ENCODE data around the gene PNP. TPM values are rescaled to one million over a fixed set of nuclear protein-coding genes. Genes with fewer than 3 reads are reported as not detected.

The PNP gene
- 23.6 and 39.6 TPM in 2 replicates for total RNA-seq (2014; rRNA removed; shearing (Covaris generic))
- 20.8 and 24.6 TPM in 2 replicates for polyA plus RNA-seq (2016; fragmentation: Nextera tagmentation; extraction: Ambion mirVana)

GRCh38 chr14:20469242-20469889 is at the start of gene PNP:
Gene PNP (plus strand): TSS chr14:20469406. CDS start chr14:20469525, 119 bp downstream.
- in situ Hi-C loops (cut with MboI), result no loop called here
- WGBS, 2 experiments (ENCODE audit: low coverage in 1 of 2, low lambda C conversion rate in 2 of 2, missing lambda C conversion rate in 2 of 2), result 1% methylated on average over 34 to 36 of the region's 40 CpGs

GRCh38 chr14:20419419-20419818 is 49.8 kb upstream of the PNP start:
- Histone ChIP-seq H3K9me2 (ENCODE audit: insufficient read depth) (no peaks in the 10 kb centered on the region), H3F3A (ENCODE audit: insufficient read depth) (no peaks in the 10 kb centered on the region), H3K4me1 (ENCODE audit: insufficient read depth) (no peaks in the 10 kb centered on the region), H3K27ac (no peak overlapping the region), H3K36me3 (ENCODE audit: low read depth) (no peaks in the 10 kb centered on the region), H3K4me2 (ENCODE audit: unreplicated experiment) (no peak overlapping the region), H4K20me1 (ENCODE audit: insufficient read depth) (no peaks in the 10 kb centered on the region), H3K27me3 (replicated peaks; ENCODE audit: insufficient read depth) (no peaks in the 10 kb centered on the region), H3K79me2 (ENCODE audit: insufficient read depth) (no peaks in the 10 kb centered on the region), H2AFZ (no peak overlapping the region), H3K9ac (no peak overlapping the region), H3K4me3 (no peak overlapping the region), H3K9me3 (ENCODE audit: low read depth) (no peaks in the 10 kb centered on the region)
- WGBS, 2 experiments (ENCODE audit: low coverage in 1 of 2, low lambda C conversion rate in 2 of 2, missing lambda C conversion rate in 2 of 2), result 21 to 23% methylated on average over 1 of the region's 1 CpG
- TF ChIP-seq EZH2phosphoT487 (IDR thresholded peaks at IDR 0.05; ENCODE audit: insufficient read depth, low read depth), result no peak
- TF ChIP-seq EZH2 (IDR thresholded peaks at IDR 0.05; ENCODE audit: insufficient read depth, poor library complexity, severe bottlenecking), result no peak
- DNase-seq, result no peak
- in situ Hi-C loops (cut with MboI), result loop anchor here (5.0 kb wide), 1 partner anchor 193 kb away; no protein-coding TSS in a partner anchor

More at GRCh38 chr14:20469242-20469889, at the start of gene PNP:
- Histone ChIP-seq H3K36me3 (ENCODE audit: low read depth) (peaks cover 14% of the 10 kb centered on the region), H3K27me3 (replicated peaks; ENCODE audit: insufficient read depth) (no peaks in the 10 kb centered on the region), H3K9me2 (ENCODE audit: insufficient read depth) (no peaks in the 10 kb centered on the region), H3K4me1 (ENCODE audit: insufficient read depth) (no peaks in the 10 kb centered on the region), H3K79me2 (ENCODE audit: insufficient read depth) (peaks cover 47% of the 10 kb centered on the region), H3K27ac (peak within 1 kb of the TSS; percentile 85), H3K4me2 (ENCODE audit: unreplicated experiment) (peak within 1 kb of the TSS; percentile 95), H4K20me1 (ENCODE audit: insufficient read depth) (no peaks in the 10 kb centered on the region), H3K4me3 (peak within 1 kb of the TSS; percentile 93), H3K9ac (peak within 1 kb of the TSS; percentile 94), H3K9me3 (ENCODE audit: low read depth) (no peaks in the 10 kb centered on the region), H3F3A (ENCODE audit: insufficient read depth) (peaks cover 10% of the 10 kb centered on the region; the same call in 1 of the 2 replicates), H2AFZ (peak within 1 kb of the TSS; percentile 98)
- peak; percentile 95 for DNase-seq
- TF ChIP-seq EZH2phosphoT487 (IDR thresholded peaks at IDR 0.05; ENCODE audit: insufficient read depth, low read depth) (no peak), EZH2 (IDR thresholded peaks at IDR 0.05; ENCODE audit: insufficient read depth, poor library complexity, severe bottlenecking) (no peak)

GRCh38 chr14:20421267-20421666 is 47.9 kb upstream of the PNP start:
- H3K9ac ChIP-seq, result no peak overlapping the region
- TF ChIP-seq EZH2 (IDR thresholded peaks at IDR 0.05; ENCODE audit: insufficient read depth, poor library complexity, severe bottlenecking) (no peak), EZH2phosphoT487 (IDR thresholded peaks at IDR 0.05; ENCODE audit: insufficient read depth, low read depth) (no peak)
- H3K36me3 ChIP-seq (ENCODE audit: low read depth), result no peaks in the 10 kb centered on the region
- no peaks in the 10 kb centered on the region for H3K9me2 ChIP-seq (ENCODE audit: insufficient read depth)
- DNase-seq, result no peak
- no peaks in the 10 kb centered on the region for H3K4me1 ChIP-seq (ENCODE audit: insufficient read depth)
- no peak overlapping the region for H3K4me2 ChIP-seq (ENCODE audit: unreplicated experiment)
- H3F3A ChIP-seq (ENCODE audit: insufficient read depth), result no peaks in the 10 kb centered on the region
- no peak overlapping the region for H3K4me3 ChIP-seq
- H4K20me1 ChIP-seq (ENCODE audit: insufficient read depth), result no peaks in the 10 kb centered on the region
- H3K27me3 ChIP-seq (replicated peaks; ENCODE audit: insufficient read depth), result no peaks in the 10 kb centered on the region
- no peaks in the 10 kb centered on the region for H3K79me2 ChIP-seq (ENCODE audit: insufficient read depth)
- in situ Hi-C loops (cut with MboI), result no loop called here
- H2AFZ ChIP-seq, result no peak overlapping the region
- no peaks in the 10 kb centered on the region for H3K9me3 ChIP-seq (ENCODE audit: low read depth)
- H3K27ac ChIP-seq, result no peak overlapping the region
- 11% methylated on average over 2 of the region's 2 CpGs for WGBS, 2 experiments (ENCODE audit: low coverage in 1 of 2, low lambda C conversion rate in 2 of 2, missing lambda C conversion rate in 2 of 2)

- Histone ChIP-seq H3F3A (ENCODE audit: insufficient read depth) (no peaks in the 10 kb centered on the region), H2AFZ (no peak overlapping the region), H3K4me1 (ENCODE audit: insufficient read depth) (no peaks in the 10 kb centered on the region), H3K4me2 (ENCODE audit: unreplicated experiment) (no peak overlapping the region), H3K27me3 (replicated peaks; ENCODE audit: insufficient read depth) (no peaks in the 10 kb centered on the region), H3K27ac (no peak overlapping the region), H4K20me1 (ENCODE audit: insufficient read depth) (no peaks in the 10 kb centered on the region), H3K9ac (no peak overlapping the region), H3K36me3 (ENCODE audit: low read depth) (no peaks in the 10 kb centered on the region), H3K79me2 (ENCODE audit: insufficient read depth) (no peaks in the 10 kb centered on the region), H3K9me3 (ENCODE audit: low read depth) (no peaks in the 10 kb centered on the region), H3K9me2 (ENCODE audit: insufficient read depth) (no peaks in the 10 kb centered on the region), H3K4me3 (no peak overlapping the region)
- in situ Hi-C loops (cut with MboI), result no loop called here
- TF ChIP-seq EZH2 (IDR thresholded peaks at IDR 0.05; ENCODE audit: insufficient read depth, poor library complexity, severe bottlenecking) (no peak), EZH2phosphoT487 (IDR thresholded peaks at IDR 0.05; ENCODE audit: insufficient read depth, low read depth) (no peak)
- no peak for DNase-seq
- WGBS, 2 experiments (ENCODE audit: low coverage in 1 of 2, low lambda C conversion rate in 2 of 2, missing lambda C conversion rate in 2 of 2), result 26 to 31% methylated on average over 2 of the region's 2 CpGs
Measured at GRCh38 chr14:20422886-20423285, 46.3 kb upstream of the PNP start.
